NCI-H524 (cell line): ENCODE data around the gene BAHCC1.

Experiments
- DNase-seq, 2 experiments: peaks; one replicate each; lab custom pipeline; 2025; lab: John Stamatoyannopoulos, UW

BAHCC1 gene

GRCh38 chr17:81493198-81494038, 98.2 kb downstream of the BAHCC1 start:
- no peak for DNase-seq

GRCh38 chr17:81494626-81495377, 99.5 kb downstream of the BAHCC1 start:
- peak; percentile 98 to 100 for DNase-seq

GRCh38 chr17:81498953-81499600, 103.8 kb downstream of the BAHCC1 start:
- no peak for DNase-seq

- no peak for DNase-seq
Measured at GRCh38 chr17:81499601-81499970, 104.3 kb downstream of the BAHCC1 start.

DNA sequence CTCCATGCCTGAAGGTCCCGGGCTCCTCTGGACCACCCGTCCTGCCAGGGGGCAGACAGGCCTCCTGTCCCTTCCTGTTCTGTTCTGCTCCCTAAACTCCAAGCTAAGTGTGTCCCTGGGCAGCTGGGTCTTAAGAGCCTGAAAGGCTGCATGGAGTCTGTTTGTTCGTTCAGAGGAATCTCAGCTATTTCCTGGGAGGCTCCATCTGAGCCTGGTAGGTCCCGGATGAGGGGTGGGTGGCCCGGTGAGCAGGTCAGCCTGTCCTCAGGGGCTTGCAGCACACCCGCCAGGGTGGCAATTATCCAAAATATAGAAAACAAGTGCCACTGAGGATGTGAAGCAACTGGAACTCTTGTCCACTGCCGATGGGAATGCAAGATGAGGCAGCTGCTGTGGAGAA, 104.8 kb downstream of the BAHCC1 start:
- no peak for DNase-seq

DNA sequence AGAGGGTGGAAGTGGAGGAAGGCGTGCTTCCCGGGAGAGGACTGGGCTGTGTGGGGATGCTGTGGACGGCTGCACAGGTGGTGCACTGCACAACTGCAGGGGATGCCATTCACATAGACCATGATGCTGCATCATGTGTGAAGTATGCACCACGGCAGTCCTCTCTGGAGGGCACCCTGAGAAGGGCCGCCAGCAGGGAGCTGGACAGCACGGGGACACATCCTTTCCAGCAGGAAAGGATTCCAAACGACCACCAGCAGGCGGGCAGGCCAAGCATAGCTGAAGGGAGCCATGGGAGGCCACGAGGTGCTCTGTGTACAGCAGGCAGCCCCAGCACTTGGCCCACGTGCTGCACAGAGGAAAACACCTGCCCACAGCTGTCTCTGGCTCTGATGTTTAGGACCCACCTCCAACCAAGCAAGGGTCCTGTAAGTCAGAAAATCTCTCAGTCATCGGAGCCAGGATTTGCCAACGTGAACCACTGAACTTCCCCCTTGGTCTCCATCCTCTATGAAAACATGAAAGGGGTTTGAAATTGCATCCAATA, 107.3 kb downstream of the BAHCC1 start:
- no peak for DNase-seq

DNA sequence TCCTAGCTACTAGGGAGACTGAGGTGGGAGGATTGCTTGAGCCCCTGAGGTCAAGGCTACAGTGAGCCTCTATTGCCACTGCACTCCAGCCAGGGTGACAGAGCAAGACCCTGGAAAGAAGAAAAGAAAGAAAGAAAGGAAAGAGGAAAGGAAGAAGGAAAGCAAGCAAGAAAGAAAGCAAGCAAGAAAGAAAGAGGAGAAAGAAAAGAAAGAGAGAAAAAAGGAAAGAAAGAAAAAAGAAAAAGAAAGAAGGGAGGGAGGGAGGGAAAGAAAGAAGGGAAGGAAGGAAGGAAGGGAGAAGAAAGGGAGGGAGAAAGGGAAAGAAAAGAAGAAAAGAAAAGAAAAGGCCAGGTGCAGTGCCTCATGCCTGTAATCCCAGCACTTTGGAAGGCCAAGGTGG, 108.4 kb downstream of the BAHCC1 start:
- no peak for DNase-seq

- DNase-seq: peak in 1 of 2 experiments; percentile 66
Measured at GRCh38 chr17:81508639-81509206, 113.5 kb downstream of the BAHCC1 start.

GRCh38 chr17:81509207-81509971, 114.1 kb downstream of the BAHCC1 start:
- peak in 1 of 2 experiments; percentile 66 for DNase-seq

- no peak for DNase-seq
Measured at GRCh38 chr17:81509972-81510784, 114.9 kb downstream of the BAHCC1 start.

DNA sequence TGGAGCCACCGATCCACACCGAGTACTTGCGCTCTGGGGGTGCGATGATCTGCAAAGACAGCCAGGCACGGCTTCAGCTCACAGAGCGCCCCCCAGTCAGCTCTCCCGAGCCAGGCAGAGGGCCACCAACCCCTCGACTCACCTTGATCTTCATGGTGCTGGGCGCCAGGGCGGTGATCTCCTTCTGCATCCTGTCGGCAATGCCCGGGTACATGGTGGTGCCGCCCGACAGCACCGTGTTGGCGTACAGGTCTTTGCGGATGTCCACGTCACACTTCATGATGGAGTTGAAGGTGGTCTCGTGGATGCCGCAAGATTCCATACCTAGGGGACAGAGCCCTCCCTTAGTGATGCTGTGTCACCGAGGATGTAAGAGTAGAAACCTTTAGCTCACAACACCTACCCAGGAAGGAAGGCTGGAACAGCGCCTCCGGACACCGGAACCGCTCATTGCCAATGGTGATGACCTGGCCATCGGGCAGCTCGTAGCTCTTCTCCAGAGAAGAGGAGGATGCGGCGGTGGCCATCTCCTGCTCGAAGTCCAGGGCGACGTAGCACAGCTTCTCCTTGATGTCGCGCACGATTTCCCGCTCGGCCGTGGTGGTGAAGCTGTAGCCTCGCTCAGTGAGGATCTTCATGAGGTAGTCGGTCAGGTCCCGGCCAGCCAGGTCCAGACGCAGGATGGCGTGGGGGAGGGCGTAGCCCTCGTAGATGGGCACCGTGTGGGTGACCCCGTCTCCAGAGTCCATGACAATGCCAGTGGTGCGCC, 115.7 kb downstream of the BAHCC1 start:
- DNase-seq: no peak

DNA sequence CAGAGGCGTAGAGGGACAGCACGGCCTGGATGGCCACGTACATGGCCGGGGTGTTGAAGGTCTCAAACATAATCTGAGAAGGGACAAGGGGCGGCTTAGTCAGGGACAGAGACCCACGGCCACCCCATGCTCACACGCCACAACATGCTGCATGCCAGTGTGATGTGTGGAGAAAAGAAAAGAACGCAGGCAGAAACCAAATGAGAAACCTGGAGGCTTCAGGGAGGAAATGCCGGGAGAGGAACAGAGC, 116.2 kb downstream of the BAHCC1 start:
- DNase-seq: no peak

GRCh38 chr17:81511804-81512561, 116.7 kb downstream of the BAHCC1 start:
- no peak for DNase-seq

- peak; percentile 92 to 98 for DNase-seq
Measured at GRCh38 chr17:81512562-81513371, 117.5 kb downstream of the BAHCC1 start, which contains the start of gene ACTG1. Gene ACTG1 (minus strand): TSS chr17:81512799. CDS start chr17:81512354, 445 bp downstream.

GRCh38 chr17:81513372-81513752, 118.1 kb downstream of the BAHCC1 start:
- DNase-seq: peak; percentile 78 to 83

GRCh38 chr17:81513753-81514488, 118.7 kb downstream of the BAHCC1 start:
- DNase-seq: peak; percentile 73 to 85

DNA sequence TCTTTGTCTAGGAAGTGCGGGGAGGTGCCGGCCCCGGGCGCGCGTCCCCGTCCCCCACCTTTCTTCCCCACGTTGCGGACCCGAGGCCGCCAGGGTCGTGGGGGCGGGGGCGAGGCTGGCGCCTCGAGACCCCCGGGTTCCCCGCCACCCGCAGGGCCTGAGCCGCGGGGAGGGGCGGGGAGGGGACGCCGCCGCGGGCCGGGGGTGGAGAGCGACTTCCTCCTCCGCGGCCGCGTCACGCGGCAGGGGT, 119.2 kb downstream of the BAHCC1 start:
- no peak for DNase-seq
